ENCODE results near the gene DYSF.

DYSF gene

GRCh38 chr2:71699428-71699827 is 246.1 kb downstream of the DYSF start:
- no peak for TF ChIP-seq CTCF (IDR thresholded peaks at IDR 0.05)
- H3K9me3 Mint-ChIP-seq: peaks cover 14% of the 10 kb centered on the region
- H3K27me3 Mint-ChIP-seq (ENCODE audit: low read depth, poor library complexity): peaks cover 29% of the 10 kb centered on the region
- no peak overlapping the region for H3K27ac Mint-ChIP-seq
- no peak for DNase-seq
- no peak overlapping the region for H3K4me3 Mint-ChIP-seq
- H3K36me3 Mint-ChIP-seq (ENCODE audit: low read depth): no peaks in the 10 kb centered on the region
- peaks cover 59% of the 10 kb centered on the region for H3K4me1 Mint-ChIP-seq

- no peak overlapping the region for H3K4me3 Mint-ChIP-seq
- DNase-seq: peak; percentile 65
- no peaks in the 10 kb centered on the region for H3K36me3 Mint-ChIP-seq (ENCODE audit: low read depth)
- peaks cover 27% of the 10 kb centered on the region for H3K27me3 Mint-ChIP-seq (ENCODE audit: low read depth, poor library complexity)
- peaks cover 58% of the 10 kb centered on the region for H3K4me1 Mint-ChIP-seq
- no peak for TF ChIP-seq CTCF (IDR thresholded peaks at IDR 0.05)
- no peak overlapping the region for H3K27ac Mint-ChIP-seq
- peaks cover 14% of the 10 kb centered on the region for H3K9me3 Mint-ChIP-seq
Observed at GRCh38 chr2:71700041-71700657, 246.8 kb downstream of the DYSF start.

- H3K27ac Mint-ChIP-seq: peak overlapping the region; percentile 64
- DNase-seq: no peak
- H3K36me3 Mint-ChIP-seq (ENCODE audit: low read depth): no peaks in the 10 kb centered on the region
- peaks cover 33% of the 10 kb centered on the region for H3K27me3 Mint-ChIP-seq (ENCODE audit: low read depth, poor library complexity)
- no peak for TF ChIP-seq CTCF (IDR thresholded peaks at IDR 0.05)
- H3K4me1 Mint-ChIP-seq: peaks cover 62% of the 10 kb centered on the region
- H3K4me3 Mint-ChIP-seq: no peak overlapping the region
- H3K9me3 Mint-ChIP-seq: peaks cover 14% of the 10 kb centered on the region
Observed at GRCh38 chr2:71700658-71701397, 247.5 kb downstream of the DYSF start.

GRCh38 chr2:71702071-71702970 is 249.0 kb downstream of the DYSF start:
- no peak for TF ChIP-seq CTCF (IDR thresholded peaks at IDR 0.05)
- no peak for DNase-seq
- Mint-ChIP-seq H3K9me3 (peaks cover 14% of the 10 kb centered on the region), H3K27ac (no peak overlapping the region), H3K36me3 (ENCODE audit: low read depth) (no peaks in the 10 kb centered on the region), H3K4me3 (peak overlapping the region; percentile 50), H3K4me1 (peaks cover 56% of the 10 kb centered on the region), H3K27me3 (ENCODE audit: low read depth, poor library complexity) (peaks cover 42% of the 10 kb centered on the region)

- Mint-ChIP-seq H3K4me3 (no peak overlapping the region), H3K9me3 (peaks cover 6% of the 10 kb centered on the region), H3K27ac (no peak overlapping the region), H3K4me1 (peaks cover 56% of the 10 kb centered on the region), H3K36me3 (ENCODE audit: low read depth) (no peaks in the 10 kb centered on the region), H3K27me3 (ENCODE audit: low read depth, poor library complexity) (peaks cover 37% of the 10 kb centered on the region)
- TF ChIP-seq CTCF (IDR thresholded peaks at IDR 0.05): no peak
- no peak for DNase-seq
Observed at GRCh38 chr2:71702971-71703898, 249.9 kb downstream of the DYSF start.
